GM18505 (cell line): Measurements from ENCODE around the gene FGGY.
A peak's percentile ranks its signal among the peaks of the same experiment; 100 is the strongest.
"Not testable (repeated sequence)": the region's sequence is repeated elsewhere in the genome, so short reads cannot be mapped to it uniquely, and the experiment has no call there.

Experiments used
- ATAC-seq: cut with Tn5 transposase; IDR thresholded peaks from one replicate; pipeline ENCODE4 v1.9.1; 2021; ENCODE audit not compliant: unreplicated experiment
- POLR2A ChIP-seq: IDR thresholded peaks from 4 replicates; pipeline ENCODE4 v1.6.1; 2011; ENCODE audit warnings: borderline replicate concordance; ENCODE audit not compliant: insufficient read depth, insufficient read length; ENCODE audit errors: extremely low read depth

The FGGY gene, protein sequence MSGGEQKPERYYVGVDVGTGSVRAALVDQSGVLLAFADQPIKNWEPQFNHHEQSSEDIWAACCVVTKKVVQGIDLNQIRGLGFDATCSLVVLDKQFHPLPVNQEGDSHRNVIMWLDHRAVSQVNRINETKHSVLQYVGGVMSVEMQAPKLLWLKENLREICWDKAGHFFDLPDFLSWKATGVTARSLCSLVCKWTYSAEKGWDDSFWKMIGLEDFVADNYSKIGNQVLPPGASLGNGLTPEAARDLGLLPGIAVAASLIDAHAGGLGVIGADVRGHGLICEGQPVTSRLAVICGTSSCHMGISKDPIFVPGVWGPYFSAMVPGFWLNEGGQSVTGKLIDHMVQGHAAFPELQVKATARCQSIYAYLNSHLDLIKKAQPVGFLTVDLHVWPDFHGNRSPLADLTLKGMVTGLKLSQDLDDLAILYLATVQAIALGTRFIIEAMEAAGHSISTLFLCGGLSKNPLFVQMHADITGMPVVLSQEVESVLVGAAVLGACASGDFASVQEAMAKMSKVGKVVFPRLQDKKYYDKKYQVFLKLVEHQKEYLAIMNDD

GRCh38 chr1:59296358-59297256 is at the start of gene FGGY:
TSS of gene FGGY (plus strand) at chr1:59297094. CDS start at chr1:59321550, 24,456 bp downstream.
- peak; percentile 85 for TF ChIP-seq POLR2A
- peak; percentile 92 for ATAC-seq

- no peak for TF ChIP-seq POLR2A
These were observed 48.1 kb upstream of the FGGY start for GRCh38 chr1:59248758-59249157.

GRCh38 chr1:59249396-59250137 is 47.3 kb upstream of the FGGY start:
- no peak for ATAC-seq
- no peak for TF ChIP-seq POLR2A

More at GRCh38 chr1:59248758-59249157, 48.1 kb upstream of the FGGY start:
- ATAC-seq, result no peak

DNA sequence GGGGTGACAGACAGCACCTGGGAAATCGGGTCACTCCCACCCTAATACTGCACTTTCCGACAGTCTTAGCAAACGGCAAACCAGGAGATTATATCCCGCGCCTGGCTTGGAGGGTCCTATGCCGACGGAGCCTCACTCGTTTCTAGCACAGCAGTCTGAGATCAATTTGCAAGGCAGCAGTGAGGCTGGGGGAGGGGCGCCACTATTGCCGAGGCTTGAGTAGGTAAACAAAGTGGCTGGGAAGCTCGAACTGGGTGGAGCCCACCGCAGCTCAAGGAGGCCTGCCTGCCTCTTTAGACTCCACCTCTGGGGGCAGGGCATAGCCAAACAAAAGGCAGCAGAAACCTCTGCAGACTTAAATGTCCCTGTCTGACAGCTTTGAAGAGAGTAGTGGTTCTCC is 45.8 kb upstream of the FGGY start:
- not testable (repeated sequence) for ATAC-seq

DNA sequence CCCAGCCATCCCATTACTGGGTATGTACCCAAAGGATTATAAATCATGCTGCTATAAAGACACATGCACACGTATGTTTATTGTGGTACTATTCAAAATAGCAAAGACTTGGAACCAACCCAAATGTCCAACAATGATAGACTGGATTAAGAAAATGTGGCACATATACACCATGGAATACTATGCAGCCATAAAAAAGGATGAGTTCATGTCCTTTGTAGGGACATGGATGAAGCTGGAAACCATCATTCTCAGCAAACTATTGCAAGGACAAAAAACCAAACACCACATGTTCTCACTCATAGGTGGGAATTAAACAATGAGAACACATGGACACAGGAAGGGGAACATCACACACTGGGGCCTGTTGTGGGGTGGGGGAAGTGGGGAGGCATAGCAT is 40.5 kb upstream of the FGGY start:
- not testable (repeated sequence) for ATAC-seq

- no peak for TF ChIP-seq POLR2A
- no peak for ATAC-seq
These were observed 38.4 kb upstream of the FGGY start for GRCh38 chr1:59258412-59259032.

GRCh38 chr1:59261537-59261936 is 35.4 kb upstream of the FGGY start:
- ATAC-seq, result no peak
- TF ChIP-seq POLR2A, result no peak

DNA sequence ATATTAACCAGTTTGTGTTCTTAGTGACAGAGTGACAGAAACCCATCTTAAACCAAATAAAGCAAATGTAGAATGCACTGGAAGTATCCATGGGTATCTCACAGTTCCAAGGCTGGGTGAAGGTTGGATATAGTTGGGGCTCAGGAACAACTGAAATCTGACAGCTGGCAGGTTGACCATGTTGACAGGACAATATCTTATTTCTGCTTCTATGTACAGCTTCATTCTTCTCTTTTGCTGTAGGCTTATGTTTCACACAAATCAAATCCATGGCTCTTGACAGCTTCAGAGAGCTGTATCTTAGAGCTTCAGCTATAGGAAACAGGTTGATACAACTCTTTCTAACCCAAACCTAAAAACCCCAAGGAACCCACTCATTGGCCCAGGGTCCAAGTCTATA is 34.3 kb upstream of the FGGY start:
- TF ChIP-seq POLR2A, result no peak
- no peak for ATAC-seq

- no peak for TF ChIP-seq POLR2A
- ATAC-seq, result no peak
These were observed 33.8 kb upstream of the FGGY start for GRCh38 chr1:59263111-59263510.

GRCh38 chr1:59265622-59266021 is 31.3 kb upstream of the FGGY start:
- ATAC-seq, result no peak
- no peak for TF ChIP-seq POLR2A

DNA sequence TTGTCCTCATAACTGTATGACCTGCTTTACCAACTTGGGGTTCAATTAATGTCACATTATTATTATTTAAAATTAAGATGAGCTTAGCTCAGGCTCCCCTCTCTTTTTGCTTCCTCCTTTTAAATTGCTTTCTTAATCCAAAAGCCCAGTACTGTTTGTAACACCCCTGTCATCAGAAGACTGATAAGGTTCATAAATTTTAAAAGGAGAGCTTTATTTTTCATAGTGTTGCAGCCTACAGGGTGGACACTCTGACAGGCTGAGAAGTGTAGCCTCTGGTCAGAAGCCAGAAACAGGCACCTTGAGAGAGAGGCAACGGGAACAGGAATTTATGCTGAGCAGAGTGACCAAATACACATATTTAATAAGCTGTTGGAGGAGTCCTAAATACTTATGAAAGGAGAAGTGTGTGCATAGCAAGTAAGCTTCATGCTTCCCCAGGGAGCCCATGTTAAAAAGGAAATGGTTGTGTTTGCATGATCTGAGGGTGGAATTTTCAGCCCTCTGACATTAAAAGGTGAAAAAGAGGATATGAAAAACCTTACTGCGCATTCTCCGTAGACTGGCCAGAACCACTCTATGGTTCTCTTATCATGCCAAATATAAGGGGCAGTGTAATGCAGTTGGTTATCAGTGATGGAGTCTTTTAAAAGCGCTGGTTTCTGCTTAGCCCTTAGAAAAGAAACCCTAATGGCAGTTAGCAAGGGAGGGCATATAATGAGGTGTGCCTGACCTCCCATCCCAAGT is 30.5 kb upstream of the FGGY start:
- peak; percentile 73 for ATAC-seq
- no peak for TF ChIP-seq POLR2A

DNA sequence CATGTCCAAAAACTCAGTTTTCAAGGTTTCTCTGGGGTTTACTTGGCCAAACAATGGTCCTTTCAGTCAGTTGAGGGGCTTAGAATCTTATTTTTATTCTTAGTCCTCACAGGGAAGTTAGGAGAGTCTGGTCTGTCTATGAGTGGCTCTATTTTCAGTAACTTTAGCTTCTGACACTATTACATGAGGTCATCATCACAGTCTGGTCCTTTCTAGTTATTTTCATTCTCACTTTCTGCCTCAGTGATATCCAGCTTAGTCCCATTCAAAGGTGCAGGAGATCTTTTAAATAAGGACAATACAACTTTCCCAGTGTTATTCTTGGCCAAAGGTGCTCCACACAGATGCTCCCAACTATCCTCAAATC is 30.0 kb upstream of the FGGY start:
- peak; percentile 41 for ATAC-seq
- TF ChIP-seq POLR2A, result no peak
